NCI-H226 (cell line): ENCODE results near the gene ATG5.

ENCODE experiments used
- DNase-seq: peaks from one replicate; pipeline ENCODE4 v3.0.0-alpha.2; 2015

ATG5 gene

GRCh38 chr6:106215608-106216007, 110.0 kb downstream of the ATG5 start:
- DNase-seq, result no peak

GRCh38 chr6:106214531-106214930, 111.0 kb downstream of the ATG5 start:
- no peak for DNase-seq

- no peak for DNase-seq
Observed at GRCh38 chr6:106213660-106214289, 111.8 kb downstream of the ATG5 start.

GRCh38 chr6:106212576-106212975, 113.0 kb downstream of the ATG5 start:
- DNase-seq, result no peak

GRCh38 chr6:106206905-106207304, 118.7 kb downstream of the ATG5 start:
- DNase-seq, result no peak

- DNase-seq, result no peak
Observed at GRCh38 chr6:106204961-106205360, 120.6 kb downstream of the ATG5 start.

- peak; percentile 61 for DNase-seq
Observed at GRCh38 chr6:106199998-106200397, 125.6 kb downstream of the ATG5 start.

- no peak for DNase-seq
Observed at GRCh38 chr6:106199331-106199730, 126.2 kb downstream of the ATG5 start.

- DNase-seq, result peak; percentile 29
Observed at GRCh38 chr6:106197441-106197840, 128.1 kb downstream of the ATG5 start.

- DNase-seq, result peak; percentile 71
Observed at GRCh38 chr6:106194949-106195921, 130.3 kb downstream of the ATG5 start.

GRCh38 chr6:106192824-106193223, 132.7 kb downstream of the ATG5 start:
- peak; percentile 52 for DNase-seq

GRCh38 chr6:106188104-106188794, 137.3 kb downstream of the ATG5 start:
- no peak for DNase-seq

- no peak for DNase-seq
Observed at GRCh38 chr6:106187424-106187982, 138.1 kb downstream of the ATG5 start.

GRCh38 chr6:106186714-106187113, 138.8 kb downstream of the ATG5 start:
- DNase-seq, result no peak

GRCh38 chr6:106186172-106186571, 139.4 kb downstream of the ATG5 start:
- no peak for DNase-seq

- DNase-seq, result no peak
Observed at GRCh38 chr6:106185615-106186014, 139.9 kb downstream of the ATG5 start.

GRCh38 chr6:106184629-106185028, 140.9 kb downstream of the ATG5 start:
- no peak for DNase-seq

GRCh38 chr6:106183430-106183829, 142.1 kb downstream of the ATG5 start:
- DNase-seq, result no peak

- DNase-seq, result no peak
Observed at GRCh38 chr6:106182455-106182854, 143.1 kb downstream of the ATG5 start.

- DNase-seq, result peak; percentile 87
Observed at GRCh38 chr6:106181664-106182418, 143.7 kb downstream of the ATG5 start.

- DNase-seq, result no peak
Observed at GRCh38 chr6:106180208-106180607, 145.4 kb downstream of the ATG5 start.

- DNase-seq, result no peak
Observed at GRCh38 chr6:106178900-106179299, 146.7 kb downstream of the ATG5 start.
